ENCODE data around the gene PIK3R6.
A peak's percentile ranks its signal among the peaks of the same experiment; 100 is the strongest.

- no peak for TF ChIP-seq EP300 (IDR thresholded peaks at IDR 0.05; ENCODE audit: borderline replicate concordance)
- no peak for TF ChIP-seq RAD21 (IDR thresholded peaks at IDR 0.05; ENCODE audit: low read depth)
- no peak for TF ChIP-seq YY1 (IDR thresholded peaks at IDR 0.05; ENCODE audit: low read depth)
- TF ChIP-seq CEBPB (IDR thresholded peaks at IDR 0.05) = no peak
- TF ChIP-seq EGR1 (IDR thresholded peaks at IDR 0.05) = no peak
- TF ChIP-seq USF1 (IDR thresholded peaks at IDR 0.05) = peak; percentile 32; the same call in 1 of the 2 replicates
- TF ChIP-seq TAF1 (IDR thresholded peaks at IDR 0.05; ENCODE audit: low read depth) = no peak
- no peak for TF ChIP-seq CREB1 (IDR thresholded peaks at IDR 0.05; ENCODE audit: low read depth)
These were observed 22.2 kb upstream of the PIK3R6 start for GRCh38 chr17:8889458-8890210.

Data from Ishikawa (cell line).